Epithelial cell of esophagus (primary cell): ENCODE results near the gene MON1A.

Experiments used
- DNase-seq: peaks from one replicate; pipeline ENCODE4 v3.0.0; 2010; ENCODE audit warnings: low read depth
- H3K4me3 ChIP-seq: 2 replicates; pipeline ENCODE4 v1.5.1; 2011; ENCODE audit warnings: mild to moderate bottlenecking, low read length, control low read depth
- CTCF ChIP-seq: IDR thresholded peaks from 2 replicates; pipeline ENCODE4 v1.5.1; 2011; ENCODE audit warnings: low read depth, mild to moderate bottlenecking, low read length, control low read depth, inconsistent platforms; ENCODE audit not compliant: insufficient read depth; ENCODE audit errors: missing control alignments

The MON1A gene

GRCh38 chr3:49872801-49873281, 56.8 kb downstream of the MON1A start:
- no peak for TF ChIP-seq CTCF
- no peak overlapping the region for H3K4me3 ChIP-seq
- DNase-seq, result no peak

- no peak for TF ChIP-seq CTCF
- H3K4me3 ChIP-seq, result no peak overlapping the region
- no peak for DNase-seq
Observed at GRCh38 chr3:49871531-49872153, 58.0 kb downstream of the MON1A start.

- DNase-seq, result no peak
- no peak within 1 kb of the TSS for H3K4me3 ChIP-seq
- no peak for TF ChIP-seq CTCF
Observed at GRCh38 chr3:49869525-49870126, 60.0 kb downstream of the MON1A start, which contains the start of gene CAMKV. Gene CAMKV, minus strand, starts transcription at chr3:49869906. Its CDS starts 7,518 bp downstream, at chr3:49862388.

GRCh38 chr3:49868862-49869466, 60.6 kb downstream of the MON1A start:
- TF ChIP-seq CTCF, result no peak
- H3K4me3 ChIP-seq, result no peak overlapping the region

DNA sequence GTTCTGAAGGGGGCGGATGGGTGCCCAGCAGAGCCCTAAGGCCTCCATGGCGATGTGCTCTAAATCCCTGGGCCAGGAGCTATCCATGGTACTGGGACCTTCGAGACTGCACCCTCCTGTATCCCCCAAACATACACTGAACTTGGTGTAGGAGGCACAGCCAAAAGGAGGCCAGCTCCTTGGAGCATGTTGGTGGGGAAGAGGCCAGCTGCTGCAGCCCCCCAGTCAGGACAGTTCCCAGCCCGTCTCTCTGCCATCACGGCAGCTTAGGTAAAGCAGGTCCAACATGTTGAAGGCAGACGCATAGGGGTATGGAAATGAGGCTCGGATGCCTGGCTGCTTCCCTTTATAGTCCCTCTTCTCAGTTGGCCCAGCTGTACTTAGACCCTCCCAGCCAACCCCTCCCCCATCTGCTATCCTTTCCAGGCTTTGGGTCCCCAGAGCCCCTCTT, 61.7 kb downstream of the MON1A start:
- no peak overlapping the region for H3K4me3 ChIP-seq
- no peak for TF ChIP-seq CTCF
- DNase-seq, result peak; percentile 61

More at GRCh38 chr3:49868862-49869466, 60.6 kb downstream of the MON1A start:
- no peak for DNase-seq

DNA sequence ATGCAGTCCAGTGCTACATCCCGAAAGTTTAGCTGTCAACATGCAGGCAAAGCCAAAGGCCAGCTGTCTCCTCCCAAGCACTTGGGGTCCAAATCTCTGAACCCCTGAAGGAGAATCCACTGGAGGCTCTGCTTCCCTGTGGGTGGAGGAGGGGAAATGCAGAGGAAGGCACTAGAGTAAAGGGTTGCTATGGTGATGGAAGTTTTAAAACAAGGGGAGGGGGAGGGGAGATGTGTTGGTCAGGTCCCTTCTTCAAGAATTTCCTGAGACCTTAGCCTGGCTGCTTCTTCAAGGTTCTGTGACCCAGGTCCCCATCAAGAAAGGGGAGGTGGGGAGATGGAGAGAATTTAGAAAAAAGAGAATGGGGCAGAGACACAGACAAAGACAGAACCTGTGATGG, 62.2 kb downstream of the MON1A start:
- no peak for TF ChIP-seq CTCF
- H3K4me3 ChIP-seq, result no peak overlapping the region
- DNase-seq, result no peak
